ENCODE data around the gene ANKLE2. TPM values are rescaled to one million over a fixed set of nuclear protein-coding genes. Genes with fewer than 3 reads are reported as not detected.
A peak's percentile ranks its signal among the peaks of the same experiment; 100 is the strongest.
"Not testable (repeated sequence)": the region's sequence is repeated elsewhere in the genome, so short reads cannot be mapped to it uniquely, and the experiment has no call there.

Gene ANKLE2
- total RNA-seq, 2 experiments from 2014 or later: 95.7 to 101 TPM

- H3K9me3 Mint-ChIP-seq (ENCODE audit: insufficient read depth); DNase-seq; POLR2A ChIA-PET; ATAC-seq; H3K4me1 Mint-ChIP-seq (ENCODE audit: low read depth); H3K27me3 Mint-ChIP-seq (ENCODE audit: low read depth); CTCF ChIA-PET; H3K4me3 Mint-ChIP-seq; H3K27ac Mint-ChIP-seq: not testable (repeated sequence)
- peaks cover 68% of the 10 kb centered on the region for H3K36me3 Mint-ChIP-seq (ENCODE audit: low read depth)
These were observed 30.3 kb upstream of the ANKLE2 start for GRCh38 chr12:132791940-132792339.

GRCh38 chr12:132789099-132789471, 27.5 kb upstream of the ANKLE2 start:
- CTCF ChIA-PET: no interaction called here
- DNase-seq: no peak
- POLR2A ChIA-PET: interaction anchor here (0.5 kb wide), 1 partner anchor 62 kb away, joined by 3 read pairs; no protein-coding TSS in a partner anchor
- no peak overlapping the region for H3K27ac Mint-ChIP-seq
- H3K27me3 Mint-ChIP-seq (ENCODE audit: low read depth): no peaks in the 10 kb centered on the region
- no peaks in the 10 kb centered on the region for H3K9me3 Mint-ChIP-seq (ENCODE audit: insufficient read depth)
- no peak overlapping the region for H3K4me3 Mint-ChIP-seq
- peaks cover 69% of the 10 kb centered on the region for H3K36me3 Mint-ChIP-seq (ENCODE audit: low read depth)
- ATAC-seq: no peak
- H3K4me1 Mint-ChIP-seq (ENCODE audit: low read depth): peaks cover 3% of the 10 kb centered on the region

- Mint-ChIP-seq H3K27ac (no peak overlapping the region), H3K27me3 (ENCODE audit: low read depth) (no peaks in the 10 kb centered on the region), H3K4me1 (ENCODE audit: low read depth) (peaks cover 3% of the 10 kb centered on the region), H3K9me3 (ENCODE audit: insufficient read depth) (no peaks in the 10 kb centered on the region), H3K4me3 (no peak overlapping the region), H3K36me3 (ENCODE audit: low read depth) (peaks cover 65% of the 10 kb centered on the region)
- POLR2A ChIA-PET: interaction anchor here (0.5 kb wide), 1 partner anchor 63 kb away, joined by 3 read pairs; no protein-coding TSS in a partner anchor
- CTCF ChIA-PET: no interaction called here
- no peak for ATAC-seq
- no peak for DNase-seq
These were observed 26.9 kb upstream of the ANKLE2 start for GRCh38 chr12:132788375-132789098.

- Mint-ChIP-seq H3K9me3 (ENCODE audit: insufficient read depth) (no peaks in the 10 kb centered on the region), H3K27me3 (ENCODE audit: low read depth) (no peaks in the 10 kb centered on the region), H3K4me3 (no peak overlapping the region), H3K36me3 (ENCODE audit: low read depth) (peaks cover 69% of the 10 kb centered on the region), H3K27ac (no peak overlapping the region), H3K4me1 (ENCODE audit: low read depth) (peaks cover 3% of the 10 kb centered on the region)
- DNase-seq (no peak), ATAC-seq (peak; percentile 21)
- CTCF ChIA-PET: no interaction called here
- POLR2A ChIA-PET: no interaction called here
These were observed 26.2 kb upstream of the ANKLE2 start for GRCh38 chr12:132787877-132788276.

GRCh38 chr12:132786192-132786591, 24.6 kb upstream of the ANKLE2 start:
- CTCF ChIA-PET: no interaction called here
- Mint-ChIP-seq H3K27me3 (ENCODE audit: low read depth) (no peaks in the 10 kb centered on the region), H3K4me3 (no peak overlapping the region), H3K4me1 (ENCODE audit: low read depth) (peaks cover 3% of the 10 kb centered on the region), H3K27ac (no peak overlapping the region), H3K9me3 (ENCODE audit: insufficient read depth) (no peaks in the 10 kb centered on the region), H3K36me3 (ENCODE audit: low read depth) (peaks cover 70% of the 10 kb centered on the region)
- ATAC-seq (no peak), DNase-seq (no peak)
- POLR2A ChIA-PET: no interaction called here

- Mint-ChIP-seq H3K4me1 (ENCODE audit: low read depth) (peaks cover 3% of the 10 kb centered on the region), H3K4me3 (no peak overlapping the region), H3K36me3 (ENCODE audit: low read depth) (peaks cover 70% of the 10 kb centered on the region), H3K9me3 (ENCODE audit: insufficient read depth) (no peaks in the 10 kb centered on the region), H3K27ac (peak overlapping the region; percentile 48), H3K27me3 (ENCODE audit: low read depth) (no peaks in the 10 kb centered on the region)
- DNase-seq (no peak), ATAC-seq (no peak)
- ChIA-PET POLR2A (no interaction called here), CTCF (no interaction called here)
These were observed 22.9 kb upstream of the ANKLE2 start for GRCh38 chr12:132784580-132784979.

GRCh38 chr12:132783917-132784531, 22.4 kb upstream of the ANKLE2 start:
- H3K4me3 Mint-ChIP-seq: no peak overlapping the region
- ATAC-seq (no peak), DNase-seq (no peak)
- peaks cover 70% of the 10 kb centered on the region for H3K36me3 Mint-ChIP-seq (ENCODE audit: low read depth)
- no peak overlapping the region for H3K27ac Mint-ChIP-seq
- H3K9me3 Mint-ChIP-seq (ENCODE audit: insufficient read depth): no peaks in the 10 kb centered on the region
- no peaks in the 10 kb centered on the region for H3K27me3 Mint-ChIP-seq (ENCODE audit: low read depth)
- H3K4me1 Mint-ChIP-seq (ENCODE audit: low read depth): peaks cover 3% of the 10 kb centered on the region
- ChIA-PET POLR2A (interaction anchor here (0.9 kb wide), 1 partner anchor 39 kb away, joined by 3 read pairs; no protein-coding TSS in a partner anchor), CTCF (no interaction called here)

- peaks cover 58% of the 10 kb centered on the region for H3K36me3 Mint-ChIP-seq (ENCODE audit: low read depth)
These were observed 20.3 kb upstream of the ANKLE2 start for GRCh38 chr12:132781938-132782337.

GRCh38 chr12:132779781-132780353, 18.2 kb upstream of the ANKLE2 start:
- peaks cover 53% of the 10 kb centered on the region for H3K36me3 Mint-ChIP-seq (ENCODE audit: low read depth)
- no peaks in the 10 kb centered on the region for H3K27me3 Mint-ChIP-seq (ENCODE audit: low read depth)
- no peak overlapping the region for H3K4me3 Mint-ChIP-seq
- no peaks in the 10 kb centered on the region for H3K4me1 Mint-ChIP-seq (ENCODE audit: low read depth)
- H3K27ac Mint-ChIP-seq: no peak overlapping the region
- DNase-seq: no peak
- POLR2A ChIA-PET: no interaction called here
- H3K9me3 Mint-ChIP-seq (ENCODE audit: insufficient read depth): no peaks in the 10 kb centered on the region
- no peak for ATAC-seq
- CTCF ChIA-PET: no interaction called here

More at GRCh38 chr12:132781938-132782337, 20.3 kb upstream of the ANKLE2 start:
- ChIA-PET CTCF (no interaction called here), POLR2A (no interaction called here)
- ATAC-seq: no peak
- no peak for DNase-seq
- H3K4me1 Mint-ChIP-seq (ENCODE audit: low read depth): no peaks in the 10 kb centered on the region
- H3K27ac Mint-ChIP-seq: no peak overlapping the region
- no peaks in the 10 kb centered on the region for H3K27me3 Mint-ChIP-seq (ENCODE audit: low read depth)
- no peaks in the 10 kb centered on the region for H3K9me3 Mint-ChIP-seq (ENCODE audit: insufficient read depth)
- H3K4me3 Mint-ChIP-seq: no peak overlapping the region

GRCh38 chr12:132777614-132778013, 16.0 kb upstream of the ANKLE2 start:
- ChIA-PET POLR2A (no interaction called here), CTCF (interaction anchor here (0.8 kb wide), 1 partner anchor 10 kb away, joined by 4 read pairs; no protein-coding TSS in a partner anchor)
- H3K36me3 Mint-ChIP-seq (ENCODE audit: low read depth): peaks cover 53% of the 10 kb centered on the region
- peaks cover 6% of the 10 kb centered on the region for H3K4me1 Mint-ChIP-seq (ENCODE audit: low read depth)
- DNase-seq (no peak), ATAC-seq (no peak)
- H3K4me3 Mint-ChIP-seq: no peak overlapping the region
- H3K27me3 Mint-ChIP-seq (ENCODE audit: low read depth): no peaks in the 10 kb centered on the region
- H3K27ac Mint-ChIP-seq: no peak overlapping the region
- H3K9me3 Mint-ChIP-seq (ENCODE audit: insufficient read depth): no peaks in the 10 kb centered on the region

GRCh38 chr12:132776816-132777568, 15.4 kb upstream of the ANKLE2 start:
- peaks cover 50% of the 10 kb centered on the region for H3K36me3 Mint-ChIP-seq (ENCODE audit: low read depth)
- POLR2A ChIA-PET: no interaction called here
- CTCF ChIA-PET: interaction anchor here (1.0 kb wide), 1 partner anchor 9 kb away, joined by 4 read pairs; no protein-coding TSS in a partner anchor

GRCh38 chr12:132776230-132776625, 14.6 kb upstream of the ANKLE2 start:
- POLR2A ChIA-PET; H3K4me3 Mint-ChIP-seq; DNase-seq; H3K9me3 Mint-ChIP-seq (ENCODE audit: insufficient read depth); H3K27me3 Mint-ChIP-seq (ENCODE audit: low read depth); ATAC-seq; H3K27ac Mint-ChIP-seq: not testable (repeated sequence)
- CTCF ChIA-PET: interaction anchor here (1.0 kb wide), 1 partner anchor 9 kb away, joined by 4 read pairs; no protein-coding TSS in a partner anchor
- Mint-ChIP-seq H3K36me3 (ENCODE audit: low read depth) (peaks cover 50% of the 10 kb centered on the region), H3K4me1 (ENCODE audit: low read depth) (peaks cover 17% of the 10 kb centered on the region)

More at GRCh38 chr12:132776816-132777568, 15.4 kb upstream of the ANKLE2 start:
- H3K4me3 Mint-ChIP-seq: no peak overlapping the region
- H3K27me3 Mint-ChIP-seq (ENCODE audit: low read depth): no peaks in the 10 kb centered on the region
- ATAC-seq: no peak
- H3K27ac Mint-ChIP-seq: no peak overlapping the region
- H3K9me3 Mint-ChIP-seq (ENCODE audit: insufficient read depth): no peaks in the 10 kb centered on the region
- DNase-seq: no peak
- H3K4me1 Mint-ChIP-seq (ENCODE audit: low read depth): peaks cover 9% of the 10 kb centered on the region
